CMK (cell line): ENCODE results near the gene PLCXD1.
"Not testable (repeated sequence)": the region's sequence is repeated elsewhere in the genome, so short reads cannot be mapped to it uniquely, and the experiment has no call there.

Experiments
- DNase-seq: peaks from one replicate; pipeline ENCODE4 v3.0.0-alpha.2; 2010; ENCODE audit warnings: low read depth

The PLCXD1 gene

DNA sequence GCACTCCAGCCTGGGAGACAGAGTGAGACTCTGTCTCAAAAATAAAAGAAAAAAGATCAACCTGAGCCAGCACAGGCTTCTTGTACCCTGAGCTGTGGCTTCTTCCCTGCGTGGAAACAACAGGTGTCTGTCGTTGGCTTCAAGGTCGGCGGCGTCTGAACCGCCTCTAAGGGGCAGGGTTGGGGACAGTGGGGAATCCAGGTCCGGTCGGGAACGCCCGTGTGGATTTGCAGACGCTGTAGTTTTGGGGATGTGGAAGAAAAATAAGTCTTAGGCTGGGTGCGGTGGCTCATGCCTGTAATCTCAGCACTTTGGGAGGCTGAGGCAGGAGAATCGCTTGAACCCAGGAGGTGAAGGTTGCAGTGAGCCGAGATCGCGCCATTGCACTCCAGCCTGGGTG, 17.2 kb upstream of the PLCXD1 start:
- DNase-seq, result not testable (repeated sequence)

DNA sequence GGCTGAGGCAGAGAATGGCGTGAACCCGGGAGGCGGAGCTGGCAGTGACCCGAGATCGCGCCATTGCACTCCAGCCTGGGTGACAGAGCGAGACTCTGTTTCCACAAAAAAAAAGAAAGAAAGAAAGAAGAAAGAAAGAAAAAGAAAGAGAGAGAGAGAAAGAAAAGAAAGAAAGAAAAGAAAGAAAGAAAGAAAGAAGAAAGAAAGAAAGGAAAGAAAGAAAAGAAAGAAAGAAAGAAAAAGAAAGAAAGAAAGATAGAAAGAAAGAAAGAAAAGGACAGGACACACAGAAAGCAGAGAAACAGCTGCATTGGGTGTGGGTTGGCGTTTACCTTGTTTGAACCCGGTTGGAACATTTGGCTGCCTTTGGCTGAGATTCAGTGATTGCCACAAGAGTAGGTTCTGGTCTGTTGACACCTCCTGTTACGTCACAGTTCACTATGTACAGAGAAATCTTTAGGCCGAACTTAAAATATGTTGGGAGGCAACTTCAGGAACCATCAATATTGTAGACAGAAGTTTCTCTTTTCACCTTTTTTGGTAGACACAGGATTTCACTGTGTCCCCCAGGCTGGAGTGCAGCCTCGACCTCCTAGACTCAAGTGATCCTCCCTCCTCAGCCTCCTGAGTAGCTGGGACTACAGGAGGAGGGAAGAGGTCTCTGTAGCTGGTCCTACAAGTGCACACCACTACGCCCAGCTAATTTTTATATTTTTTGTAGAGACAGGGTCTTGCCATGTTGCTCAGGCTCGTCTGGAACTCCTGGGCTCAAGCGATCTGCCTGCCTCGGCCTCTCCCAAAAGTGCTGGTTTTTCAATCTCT, 16.3 kb upstream of the PLCXD1 start:
- no peak for DNase-seq

DNA sequence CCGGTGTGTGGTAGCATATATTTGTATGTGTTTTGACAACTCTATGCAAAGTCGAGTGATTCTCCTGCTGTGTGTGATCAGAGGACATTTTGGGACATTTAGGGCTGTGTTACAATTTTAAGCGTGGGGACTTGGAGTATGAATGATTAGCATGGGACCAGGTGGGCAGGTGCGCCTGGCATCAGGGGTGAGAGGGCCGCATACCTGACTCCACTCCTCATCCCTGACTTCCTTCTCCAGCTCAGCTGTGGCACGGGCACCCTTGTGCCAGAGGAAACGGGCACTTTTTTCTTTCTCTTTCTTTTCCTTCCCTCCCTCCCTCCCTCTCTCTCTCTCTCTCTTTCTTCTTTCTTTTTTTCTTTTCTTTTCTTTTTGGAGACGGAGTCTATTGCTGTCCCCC, 15.7 kb upstream of the PLCXD1 start:
- no peak for DNase-seq

DNA sequence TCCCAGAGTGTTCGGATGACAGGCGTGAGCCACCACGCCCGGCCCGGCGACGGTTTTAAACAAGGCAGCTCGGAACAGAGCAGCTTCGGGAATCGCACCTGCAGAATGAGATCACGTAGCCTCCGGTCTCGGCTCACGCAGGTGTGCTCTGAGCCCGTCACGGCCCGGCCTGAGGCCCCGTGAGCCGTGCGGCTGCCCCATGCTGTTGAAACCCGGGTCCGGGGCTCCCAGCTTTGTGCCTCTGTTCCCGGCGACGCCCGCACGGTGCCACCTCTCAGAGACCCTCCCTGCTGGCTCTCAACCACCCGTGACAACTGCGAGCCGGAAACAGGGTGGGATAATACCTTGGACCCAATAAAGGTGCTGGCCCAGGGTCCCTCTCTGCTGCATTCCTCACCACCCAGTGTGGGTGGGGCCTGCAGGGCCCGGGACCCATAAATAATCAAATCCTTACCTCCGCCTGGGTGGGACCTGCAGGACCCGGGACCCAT, 13.4 kb upstream of the PLCXD1 start:
- DNase-seq, result no peak

DNA sequence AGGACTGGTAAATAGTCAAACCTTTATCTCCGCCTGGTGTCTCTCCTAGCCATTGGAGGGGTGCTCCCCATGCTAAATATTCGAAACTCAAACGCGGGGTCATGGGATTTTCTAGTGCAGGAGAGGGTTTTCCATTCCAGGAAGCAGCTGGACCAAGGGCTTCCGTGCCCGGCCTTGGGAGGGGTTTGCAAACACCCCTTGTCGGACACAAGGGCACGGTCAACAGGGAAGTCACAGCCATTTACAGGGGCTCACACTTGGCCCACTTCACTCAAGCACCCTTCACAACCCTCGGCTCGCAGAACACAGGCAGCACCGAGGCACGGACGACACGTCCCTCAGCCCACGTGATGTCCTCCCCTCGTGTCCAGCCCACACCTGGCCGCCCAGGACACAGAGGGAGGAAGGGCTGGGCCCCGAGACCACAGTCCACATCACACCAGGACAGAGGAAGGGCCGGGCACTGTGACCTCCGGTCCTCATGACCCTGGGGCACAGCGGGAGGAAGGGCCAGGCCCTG, 10.3 kb upstream of the PLCXD1 start:
- no peak for DNase-seq

DNA sequence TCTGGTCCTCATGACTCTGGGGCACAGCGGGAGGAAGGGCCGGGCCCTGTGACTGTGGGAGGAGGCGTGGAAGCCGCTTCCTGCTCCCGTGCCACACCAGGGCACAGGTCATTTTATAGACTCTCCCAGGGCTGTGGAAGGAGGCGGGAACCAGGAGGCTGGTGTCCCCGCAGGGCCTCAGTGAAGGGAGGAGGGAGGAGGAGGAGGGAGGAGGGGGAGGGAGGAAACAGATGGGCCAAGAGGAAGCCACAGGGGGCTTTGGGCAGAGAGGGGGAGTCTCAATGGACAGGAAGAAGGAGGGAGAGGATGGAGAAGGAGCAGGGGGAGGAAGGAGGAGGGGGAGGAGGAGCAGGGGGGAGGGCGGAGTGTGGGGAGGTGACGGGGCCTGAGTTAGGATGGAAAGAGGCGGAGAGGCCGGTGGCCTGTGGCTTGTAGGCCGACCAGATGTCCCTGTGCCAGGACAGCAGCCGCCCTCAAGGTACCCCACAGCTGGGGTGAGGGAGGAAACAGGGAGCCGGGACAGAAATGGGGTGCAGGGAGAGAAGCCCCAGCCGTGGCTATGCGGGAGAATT, 6.2 kb upstream of the PLCXD1 start:
- DNase-seq, result peak; percentile 96

DNA sequence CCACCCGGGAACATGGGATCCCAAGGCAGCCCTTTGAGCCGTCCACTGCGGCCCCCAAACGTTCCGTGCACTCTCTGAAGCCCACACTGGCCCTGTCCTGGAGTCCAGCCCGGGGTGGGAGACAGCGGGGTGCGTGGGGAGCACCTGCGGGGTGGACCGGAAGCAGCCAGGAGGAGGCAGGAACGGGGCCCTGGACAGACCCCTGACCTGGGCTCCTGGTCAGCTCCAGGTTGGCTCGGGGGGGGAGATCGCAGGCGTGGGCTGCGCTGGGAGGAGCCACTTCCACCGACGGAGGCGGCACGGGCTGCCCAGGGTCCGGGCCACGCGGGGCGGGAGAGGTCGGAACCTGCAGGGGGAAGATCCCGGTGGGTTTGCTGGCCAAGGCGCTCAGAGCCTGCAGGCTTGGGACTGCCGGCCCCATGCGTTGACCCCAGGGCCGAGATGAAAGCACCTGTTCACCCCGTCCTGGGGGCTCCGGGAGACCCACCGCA, 5.7 kb upstream of the PLCXD1 start:
- no peak for DNase-seq

DNA sequence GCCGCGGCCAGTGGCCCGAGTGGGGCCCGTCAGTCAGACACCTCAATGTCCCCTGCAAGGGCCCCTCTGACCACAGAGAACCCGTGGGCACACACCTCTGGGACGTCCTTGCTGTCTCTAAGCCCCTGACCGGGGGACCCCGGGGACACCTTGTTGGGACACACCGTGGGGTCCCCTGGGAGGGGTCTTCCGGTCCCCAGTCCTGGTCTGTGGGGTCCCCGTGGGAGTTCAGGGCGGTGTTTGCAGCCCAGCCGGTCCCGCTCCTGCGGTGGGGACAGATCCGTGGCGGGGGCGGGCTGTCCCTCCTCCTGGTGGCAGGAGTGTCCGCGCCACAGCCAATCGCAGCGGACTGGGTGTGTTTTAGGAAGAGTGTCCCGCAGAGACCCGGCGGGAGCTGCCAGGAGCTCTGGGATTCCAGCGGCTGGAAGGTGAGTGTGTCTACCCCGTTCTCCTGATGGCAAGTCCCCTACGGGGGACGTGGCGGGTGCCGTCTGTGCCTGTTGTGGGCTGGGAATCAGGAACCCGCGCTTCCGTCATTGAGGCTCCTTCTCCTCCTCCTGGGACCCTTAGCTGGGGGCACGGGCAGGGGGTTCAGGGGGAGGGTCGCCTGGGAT, 5.1 kb upstream of the PLCXD1 start:
- DNase-seq, result peak; percentile 80

DNA sequence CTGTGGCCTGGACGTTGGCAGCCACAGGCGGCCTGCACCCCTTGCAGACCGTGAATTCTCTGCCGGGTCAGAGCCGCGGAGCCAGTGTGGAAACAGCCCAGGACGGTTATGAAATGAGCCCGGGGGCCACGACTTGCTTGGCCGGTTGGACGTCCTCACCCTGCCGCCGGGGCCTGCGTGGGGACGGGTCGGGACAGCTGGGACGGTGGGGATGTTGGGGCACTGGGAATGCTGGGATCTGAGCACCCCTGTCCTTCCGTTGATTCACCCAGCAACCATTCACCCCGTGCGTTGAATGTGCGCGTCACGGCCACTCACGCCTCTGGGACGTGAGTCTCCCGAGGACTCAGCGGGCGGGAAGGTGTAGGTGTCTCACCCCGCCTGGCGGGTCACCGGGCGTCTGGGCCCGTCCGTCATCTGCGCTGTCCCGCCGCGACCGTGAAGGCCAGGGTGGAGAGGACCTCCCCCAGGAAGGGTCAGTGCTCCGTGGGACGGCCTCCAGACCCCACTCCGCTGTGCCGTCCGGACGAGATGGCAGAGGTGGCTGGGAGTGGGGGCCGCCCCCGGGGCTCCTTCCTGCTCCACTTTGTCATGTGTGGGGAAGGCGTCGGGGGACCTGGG, 4.5 kb upstream of the PLCXD1 start:
- DNase-seq, result no peak

DNA sequence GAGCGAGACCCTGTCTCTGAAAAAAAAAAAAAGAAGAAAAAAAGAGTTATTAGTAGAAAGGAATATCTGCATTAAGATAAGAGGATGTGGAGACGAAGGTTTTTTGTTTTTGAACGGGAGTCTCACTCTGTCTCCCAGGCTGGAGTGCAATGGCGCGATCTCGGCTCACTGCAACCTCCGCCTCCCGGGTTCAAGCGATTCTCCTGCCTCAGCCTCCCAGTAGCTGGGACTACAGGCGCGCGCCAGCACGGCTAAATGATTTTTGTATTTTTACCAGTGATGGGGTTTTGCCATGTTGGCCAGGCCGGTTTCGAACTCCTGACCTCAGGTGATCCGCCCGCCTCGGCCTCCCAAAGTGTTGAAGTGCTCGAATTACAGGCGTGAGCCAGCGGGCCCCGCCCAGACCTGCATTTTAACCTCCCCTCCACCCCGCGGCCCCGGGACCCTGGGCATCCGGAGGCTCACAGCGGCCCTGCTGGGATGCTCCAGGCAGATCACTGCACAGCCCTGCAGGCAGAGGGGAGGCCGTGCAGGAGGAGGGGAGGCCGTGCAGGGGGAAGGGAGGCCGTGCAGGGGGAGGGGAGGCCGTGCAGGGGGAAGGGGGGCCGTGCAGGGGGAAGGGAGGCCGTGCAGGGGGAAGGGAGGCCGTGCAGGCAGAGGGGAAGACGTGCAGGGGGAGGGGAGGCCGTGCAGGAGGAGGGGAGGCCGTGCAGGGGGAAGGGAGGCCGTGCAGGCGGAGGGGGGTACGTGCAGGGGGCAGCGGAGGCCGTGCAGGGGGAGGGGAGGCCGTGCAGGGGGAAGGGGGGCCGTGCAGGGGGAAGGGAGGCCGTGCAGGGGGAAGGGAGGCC, 1.2 kb upstream of the PLCXD1 start:
- DNase-seq, result not testable (repeated sequence)

DNA sequence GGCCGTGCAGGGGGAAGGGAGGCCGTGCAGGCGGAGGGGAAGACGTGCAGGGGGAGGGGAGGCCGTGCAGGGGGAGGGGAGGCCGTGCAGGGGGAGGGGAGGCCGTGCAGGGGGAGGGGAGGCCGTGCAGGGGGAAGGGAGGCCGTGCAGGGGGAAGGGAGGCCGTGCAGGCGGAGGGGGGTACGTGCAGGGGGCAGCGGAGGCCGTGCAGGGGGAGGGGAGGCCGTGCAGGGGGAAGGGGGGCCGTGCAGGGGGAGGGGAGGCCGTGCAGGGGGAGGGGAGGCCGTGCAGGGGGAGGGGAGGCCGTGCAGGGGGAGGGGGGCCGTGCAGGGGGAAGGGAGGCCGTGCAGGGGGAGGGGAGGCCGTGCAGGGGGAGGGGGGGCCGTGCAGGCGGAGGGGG, 459 bp upstream of the PLCXD1 start:
- not testable (repeated sequence) for DNase-seq

DNA sequence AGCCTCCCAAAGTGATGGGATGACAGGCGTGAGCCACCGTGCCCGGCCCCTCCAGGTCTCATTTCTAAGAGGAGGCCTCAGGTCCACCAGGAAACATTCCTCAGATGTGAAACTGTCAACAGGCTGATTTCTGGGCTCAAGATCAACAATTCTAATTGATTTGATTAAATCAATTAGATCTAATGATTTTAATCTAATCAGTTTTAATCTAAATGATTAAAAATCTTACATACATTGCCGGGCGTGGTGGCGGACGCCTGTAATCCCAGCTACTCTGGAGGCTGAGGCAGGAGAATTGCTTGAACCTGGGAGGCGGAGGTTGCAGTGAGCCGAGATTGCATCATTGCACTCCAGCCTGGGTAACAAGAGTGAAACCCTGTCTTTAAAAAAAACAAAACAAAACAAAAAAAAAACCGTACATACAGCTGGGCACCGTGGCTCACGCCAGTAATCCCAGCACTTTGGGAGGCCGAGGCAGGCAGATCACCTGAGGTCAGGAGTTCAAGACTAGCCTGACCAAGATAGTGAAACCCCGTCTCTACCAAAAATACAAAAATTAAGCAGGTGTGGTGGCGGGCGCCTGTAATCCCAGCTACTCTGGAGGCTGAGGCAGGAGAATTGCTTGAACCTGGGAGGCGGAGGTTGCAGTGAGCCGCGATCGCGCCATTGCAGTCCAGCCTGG, 960 bp downstream of the PLCXD1 start:
- not testable (repeated sequence) for DNase-seq

DNA sequence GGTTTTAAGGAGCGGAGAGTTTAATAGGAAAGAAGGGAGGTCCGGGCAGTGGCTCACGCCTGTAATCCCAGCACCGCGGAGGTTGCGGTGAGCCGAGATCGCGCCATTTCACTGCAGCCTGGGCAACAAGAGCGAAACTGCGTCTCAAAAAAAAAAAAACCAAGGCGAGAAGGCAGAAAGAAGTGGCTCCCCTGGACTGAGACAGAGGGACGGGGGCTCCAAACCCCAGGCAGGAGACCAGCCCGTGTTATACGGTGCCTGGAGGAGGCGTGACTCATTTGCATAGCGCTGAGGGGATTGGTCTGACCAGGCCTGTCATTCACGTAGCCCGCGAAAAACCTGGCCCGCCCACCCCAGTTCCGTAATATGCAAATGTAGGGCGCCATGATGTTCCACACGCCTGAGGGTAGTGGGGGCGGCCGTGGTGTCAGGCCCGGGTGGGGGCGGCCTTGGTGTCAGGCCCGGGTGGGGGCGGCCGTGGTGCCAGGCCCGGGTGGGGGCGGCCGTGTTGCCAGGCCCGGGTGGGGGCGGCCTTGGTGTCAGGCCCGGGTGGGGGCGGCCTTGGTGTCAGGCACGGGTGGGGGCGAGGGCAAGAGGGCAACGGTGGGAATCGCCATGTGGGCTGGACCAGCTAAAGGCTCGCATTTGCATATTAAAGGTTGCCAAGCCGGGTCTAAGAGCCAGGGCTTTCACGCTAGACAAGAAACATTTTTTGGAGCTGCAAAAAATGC, 2.1 kb downstream of the PLCXD1 start:
- DNase-seq, result peak; percentile 82

DNA sequence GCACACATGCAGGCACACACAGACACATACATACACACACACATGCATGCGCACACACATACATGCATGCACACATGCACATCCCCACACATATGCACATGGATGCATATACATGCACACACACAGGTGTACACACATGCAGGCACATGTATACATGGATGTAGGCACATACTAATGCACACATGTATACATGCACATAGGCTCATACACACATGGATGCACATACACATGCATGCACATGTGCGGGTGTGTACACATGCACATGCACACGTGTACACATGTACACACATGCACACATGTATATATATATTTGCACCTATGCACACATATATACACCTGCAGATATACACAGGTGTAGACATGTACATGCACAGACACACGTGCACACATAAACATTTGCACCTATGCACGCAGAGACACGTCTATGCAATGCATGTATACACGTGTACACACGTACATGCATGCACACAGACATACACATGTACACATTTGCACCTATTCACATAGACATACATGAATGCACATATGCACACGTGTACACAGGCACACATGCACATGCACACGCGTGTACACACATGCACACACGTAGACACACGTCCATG, 4.0 kb downstream of the PLCXD1 start:
- no peak for DNase-seq

DNA sequence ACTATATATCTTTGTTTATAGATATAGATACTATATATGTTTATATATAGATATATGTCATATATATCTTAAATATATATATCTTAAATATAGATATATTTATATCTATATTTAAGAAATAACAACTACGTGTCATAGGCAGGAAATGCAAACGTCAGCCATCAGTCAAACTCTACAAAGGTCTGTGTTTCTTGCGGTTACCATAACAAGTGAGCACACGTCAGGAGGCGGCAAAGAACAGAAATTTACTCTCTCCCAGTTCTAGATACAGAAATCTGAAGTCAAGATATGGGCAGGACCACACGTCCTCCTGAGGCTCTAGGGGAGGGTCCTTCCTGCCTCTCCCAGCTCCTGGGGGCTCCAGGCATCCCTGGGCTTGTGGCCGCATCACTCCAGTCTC, 6.5 kb downstream of the PLCXD1 start:
- DNase-seq, result no peak

DNA sequence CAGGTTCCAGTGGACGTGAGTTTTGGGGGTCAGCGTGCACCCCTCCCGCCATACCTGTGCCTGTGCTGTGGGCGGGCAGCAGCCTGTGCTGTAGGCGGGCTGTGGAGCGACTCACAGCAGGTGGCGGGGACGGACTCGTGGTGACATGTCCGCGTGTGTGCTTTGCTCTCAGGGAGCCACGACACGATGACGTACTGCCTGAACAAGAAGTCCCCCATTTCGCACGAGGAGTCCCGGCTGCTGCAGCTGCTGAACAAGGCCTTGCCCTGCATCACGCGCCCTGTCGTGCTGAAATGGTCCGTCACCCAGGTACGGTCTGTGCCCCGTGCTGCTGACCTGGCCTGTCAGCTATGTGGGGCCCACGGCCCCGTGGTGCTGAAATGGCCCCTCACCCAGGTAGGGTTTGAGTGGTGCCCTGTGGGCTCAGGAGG, 7.4 kb downstream of the PLCXD1 start:
- no peak for DNase-seq

DNA sequence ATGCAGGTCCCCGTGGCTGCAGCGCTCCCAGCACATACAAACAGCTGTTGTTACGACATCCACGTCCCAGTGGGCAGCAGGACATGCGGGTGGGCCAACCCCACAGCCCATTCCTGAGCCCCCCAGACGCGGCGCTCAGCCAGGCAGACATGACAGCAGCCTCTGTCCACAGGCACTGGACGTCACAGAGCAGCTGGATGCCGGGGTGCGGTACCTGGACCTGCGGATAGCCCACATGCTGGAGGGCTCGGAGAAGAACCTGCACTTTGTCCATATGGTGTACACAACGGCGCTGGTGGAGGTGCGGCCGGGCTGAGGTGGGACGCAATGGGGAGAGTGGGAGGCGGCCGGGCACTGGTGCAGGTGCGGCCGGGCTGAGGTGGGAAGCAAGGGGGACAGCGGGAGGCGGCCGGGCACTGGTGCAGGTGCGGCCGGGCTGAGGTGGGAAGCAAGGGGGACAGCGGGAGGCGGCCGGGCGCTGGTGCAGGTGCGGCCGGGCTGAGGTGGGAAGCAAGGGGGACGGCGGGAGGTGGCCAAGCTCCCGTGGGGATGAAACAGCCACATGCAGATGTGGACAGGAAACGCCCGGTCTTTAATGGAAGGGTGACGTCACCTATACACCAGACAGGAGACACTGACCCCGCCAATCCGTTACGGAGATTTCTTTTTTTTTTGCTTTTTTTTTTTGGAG, 9.4 kb downstream of the PLCXD1 start:
- no peak for DNase-seq

DNA sequence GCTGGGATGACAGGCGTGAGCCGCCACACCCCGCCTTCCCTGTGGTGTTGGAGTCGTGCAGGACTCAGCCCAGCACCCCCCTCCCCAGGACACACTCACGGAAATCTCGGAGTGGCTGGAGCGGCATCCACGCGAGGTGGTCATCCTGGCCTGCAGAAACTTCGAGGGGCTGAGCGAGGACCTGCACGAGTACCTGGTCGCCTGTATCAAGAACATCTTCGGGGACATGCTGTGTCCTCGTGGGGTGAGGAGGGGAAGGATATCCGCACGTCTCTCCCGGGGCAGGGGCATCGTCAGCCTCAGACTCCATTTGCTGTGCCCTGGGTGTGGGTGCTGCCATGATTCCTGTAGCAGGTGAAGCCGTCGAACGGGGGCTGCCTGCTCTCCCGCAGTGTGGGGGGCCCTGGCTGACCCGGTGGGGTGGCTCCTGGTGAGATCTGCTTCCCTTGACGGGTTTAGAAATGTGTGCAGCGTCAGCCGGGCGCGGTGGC, 10.3 kb downstream of the PLCXD1 start:
- DNase-seq, result no peak
